ENCODE results near the gene PNPLA6.

DNA sequence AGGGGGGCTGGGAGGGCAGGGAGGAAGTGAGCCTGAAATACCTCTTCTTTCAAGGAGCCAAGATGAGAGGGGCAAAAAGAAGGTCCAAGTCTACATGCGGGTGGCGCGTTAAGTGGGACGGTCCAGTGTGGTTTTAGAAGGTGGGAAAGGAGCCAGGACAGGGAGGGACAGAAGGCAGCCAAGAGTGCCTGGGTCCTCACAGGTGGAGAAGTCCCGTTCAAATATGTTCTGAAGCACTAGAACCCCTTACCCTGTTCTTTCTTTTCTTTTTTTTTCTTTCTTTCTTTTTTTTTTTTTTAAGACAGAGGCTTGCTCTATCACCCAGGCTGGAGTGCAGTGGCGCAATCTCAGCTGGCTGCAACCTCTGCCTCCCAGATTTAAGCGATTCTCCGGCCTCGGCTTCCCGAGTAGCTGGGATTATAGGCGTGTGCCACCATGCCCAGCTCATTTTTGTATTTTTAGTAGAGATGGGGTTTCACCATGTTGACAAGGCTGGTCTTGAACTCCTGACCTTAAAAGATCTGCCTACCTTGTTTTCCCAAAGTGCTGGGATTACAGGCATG lies 67.5 kb downstream of the PNPLA6 start:
- TF ChIP-seq, protein P1, sequence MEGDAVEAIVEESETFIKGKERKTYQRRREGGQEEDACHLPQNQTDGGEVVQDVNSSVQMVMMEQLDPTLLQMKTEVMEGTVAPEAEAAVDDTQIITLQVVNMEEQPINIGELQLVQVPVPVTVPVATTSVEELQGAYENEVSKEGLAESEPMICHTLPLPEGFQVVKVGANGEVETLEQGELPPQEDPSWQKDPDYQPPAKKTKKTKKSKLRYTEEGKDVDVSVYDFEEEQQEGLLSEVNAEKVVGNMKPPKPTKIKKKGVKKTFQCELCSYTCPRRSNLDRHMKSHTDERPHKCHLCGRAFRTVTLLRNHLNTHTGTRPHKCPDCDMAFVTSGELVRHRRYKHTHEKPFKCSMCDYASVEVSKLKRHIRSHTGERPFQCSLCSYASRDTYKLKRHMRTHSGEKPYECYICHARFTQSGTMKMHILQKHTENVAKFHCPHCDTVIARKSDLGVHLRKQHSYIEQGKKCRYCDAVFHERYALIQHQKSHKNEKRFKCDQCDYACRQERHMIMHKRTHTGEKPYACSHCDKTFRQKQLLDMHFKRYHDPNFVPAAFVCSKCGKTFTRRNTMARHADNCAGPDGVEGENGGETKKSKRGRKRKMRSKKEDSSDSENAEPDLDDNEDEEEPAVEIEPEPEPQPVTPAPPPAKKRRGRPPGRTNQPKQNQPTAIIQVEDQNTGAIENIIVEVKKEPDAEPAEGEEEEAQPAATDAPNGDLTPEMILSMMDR (IDR thresholded peaks at IDR 0.05) = no peak
- TF ChIP-seq POLR2A (IDR thresholded peaks at IDR 0.05) = no peak

Data from right lobe of liver (tissue), 4 donors.